Mucosa of stomach (tissue), 1 donor: Measurements from ENCODE around the gene SELPLG.

Source experiments
- H3K27me3 ChIP-seq: one replicate; pipeline ENCODE4 v1.7.0; 2013; ENCODE audit warnings: mild to moderate bottlenecking, low read length; ENCODE audit not compliant: control insufficient read depth, insufficient read depth
- H3K36me3 ChIP-seq: one replicate; pipeline ENCODE4 v1.7.0; 2013; ENCODE audit warnings: low read length; ENCODE audit not compliant: control insufficient read depth, insufficient read depth
- H3K4me1 ChIP-seq: one replicate; pipeline ENCODE4 v1.7.0; 2013; ENCODE audit warnings: mild to moderate bottlenecking, low read length; ENCODE audit not compliant: control insufficient read depth, insufficient read depth
- H3K4me3 ChIP-seq: one replicate; pipeline ENCODE4 v1.7.0; 2013; ENCODE audit warnings: low read length
- H3K9ac ChIP-seq: one replicate; pipeline ENCODE4 v1.7.0; 2013; ENCODE audit warnings: mild to moderate bottlenecking, low read length, moderate library complexity
- H3K9me3 ChIP-seq: one replicate; pipeline ENCODE4 v1.7.0; 2013; ENCODE audit warnings: mild to moderate bottlenecking, low read length, moderate library complexity; ENCODE audit not compliant: control insufficient read depth
- donor health status: Pancreatic carcinoma.

SELPLG gene

DNA sequence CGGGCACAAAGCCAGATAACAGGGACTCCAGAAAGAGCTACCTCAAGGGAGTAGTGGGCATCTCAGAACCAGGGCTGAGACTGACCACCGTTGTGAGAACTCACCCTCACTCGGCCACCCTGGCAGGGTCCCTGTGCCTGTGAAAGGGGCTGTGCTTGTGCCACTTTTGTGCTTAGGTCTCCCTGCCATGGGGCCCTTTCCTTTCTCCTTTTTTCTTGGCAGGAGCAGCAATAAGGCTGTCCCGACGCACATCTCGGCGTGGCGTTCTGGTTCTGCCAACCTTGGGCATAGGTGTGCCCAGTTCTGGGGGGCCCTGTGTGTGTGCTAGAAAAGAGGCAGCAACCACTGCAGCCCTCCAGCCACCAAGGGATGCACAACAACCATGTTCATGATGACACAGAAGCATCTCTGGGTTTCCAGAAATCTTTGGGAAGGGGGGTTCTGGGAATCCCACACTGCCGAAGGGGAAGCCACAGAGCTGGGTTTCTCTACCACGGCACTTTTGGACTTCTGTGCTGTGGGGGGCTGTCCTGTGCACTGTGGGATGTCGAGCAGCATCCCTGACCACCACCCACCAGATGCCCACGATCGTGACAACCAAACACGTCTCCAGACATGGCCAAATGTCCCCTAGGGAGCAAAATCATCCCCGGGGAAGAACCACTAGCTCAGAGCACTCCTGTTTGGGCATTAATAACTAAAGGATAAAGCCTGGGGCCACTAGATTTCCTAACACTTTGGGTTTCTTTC, 22.7 kb downstream of the SELPLG start:
- Histone ChIP-seq H3K4me1 (no peaks in the 10 kb centered on the region), H3K27me3 (no peaks in the 10 kb centered on the region), H3K9me3 (no peaks in the 10 kb centered on the region), H3K36me3 (no peaks in the 10 kb centered on the region), H3K9ac (no peak overlapping the region), H3K4me3 (no peak overlapping the region)

DNA sequence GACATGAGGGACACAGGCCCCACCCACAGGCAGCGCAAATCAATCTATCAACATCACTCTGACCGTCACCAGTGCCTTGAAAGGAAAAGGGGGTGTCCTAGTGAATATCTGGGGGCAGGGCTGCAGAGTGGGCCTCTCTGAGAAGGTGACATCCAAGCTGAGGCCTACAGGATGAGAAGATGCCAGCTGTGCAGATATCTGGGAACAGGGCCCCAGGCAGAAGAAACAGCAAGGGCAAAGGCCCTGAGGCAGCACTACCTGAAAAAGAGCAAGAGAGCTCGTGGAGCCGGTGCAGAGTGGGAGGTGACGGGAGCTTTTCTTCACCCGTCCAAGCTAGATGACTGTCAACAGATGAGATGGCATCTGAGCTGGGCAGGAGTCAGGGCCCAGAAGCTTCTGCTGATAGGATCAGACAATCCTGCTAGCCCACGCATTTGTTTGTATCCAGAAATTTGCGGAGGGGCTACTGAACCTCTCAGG, 23.3 kb downstream of the SELPLG start:
- H3K9ac ChIP-seq = no peak overlapping the region
- H3K4me1 ChIP-seq = no peaks in the 10 kb centered on the region
- no peaks in the 10 kb centered on the region for H3K9me3 ChIP-seq
- H3K36me3 ChIP-seq = no peaks in the 10 kb centered on the region
- H3K27me3 ChIP-seq = no peaks in the 10 kb centered on the region
- H3K4me3 ChIP-seq = no peak overlapping the region

DNA sequence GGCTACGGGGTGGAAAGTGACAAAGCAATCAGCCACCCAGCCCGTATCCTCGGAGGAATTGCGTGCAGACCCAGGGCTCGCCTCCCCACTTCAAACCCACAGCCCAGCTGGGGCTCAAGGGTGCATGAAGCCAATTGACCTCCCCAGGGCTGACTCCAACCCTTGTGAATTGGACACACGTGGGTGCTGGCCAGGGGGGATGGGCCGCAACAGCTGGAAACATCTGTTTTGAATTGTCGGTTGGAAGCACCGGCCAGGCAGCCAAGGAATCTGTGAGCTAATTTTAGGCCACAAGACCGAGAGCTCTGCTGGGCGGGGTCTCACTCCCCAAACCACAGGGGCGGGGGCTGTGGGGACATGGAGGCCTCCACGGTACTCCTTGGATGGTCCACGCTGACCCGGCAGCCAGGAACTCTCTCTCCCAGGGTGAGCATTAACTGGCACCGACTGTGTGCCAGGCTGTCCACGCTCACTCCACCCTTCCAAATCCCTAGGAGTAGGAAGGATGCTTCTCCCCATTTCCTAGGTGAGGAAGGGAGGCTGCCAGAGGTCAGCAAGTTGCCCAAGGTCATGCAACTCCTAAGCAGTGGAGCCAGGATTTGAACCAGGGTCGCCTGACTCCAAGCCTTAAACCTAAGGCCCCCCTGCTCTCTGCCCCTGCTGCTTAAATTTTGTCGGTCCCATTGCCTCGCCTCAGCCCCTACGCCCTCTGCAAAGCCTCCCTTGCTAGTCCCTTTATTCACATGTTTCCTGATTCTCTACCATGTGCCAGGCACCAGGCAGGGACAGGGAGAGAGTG, 24.0 kb downstream of the SELPLG start:
- Histone ChIP-seq H3K4me1 (no peaks in the 10 kb centered on the region), H3K9ac (no peak overlapping the region), H3K9me3 (no peaks in the 10 kb centered on the region), H3K4me3 (no peak overlapping the region), H3K27me3 (no peaks in the 10 kb centered on the region), H3K36me3 (no peaks in the 10 kb centered on the region)

DNA sequence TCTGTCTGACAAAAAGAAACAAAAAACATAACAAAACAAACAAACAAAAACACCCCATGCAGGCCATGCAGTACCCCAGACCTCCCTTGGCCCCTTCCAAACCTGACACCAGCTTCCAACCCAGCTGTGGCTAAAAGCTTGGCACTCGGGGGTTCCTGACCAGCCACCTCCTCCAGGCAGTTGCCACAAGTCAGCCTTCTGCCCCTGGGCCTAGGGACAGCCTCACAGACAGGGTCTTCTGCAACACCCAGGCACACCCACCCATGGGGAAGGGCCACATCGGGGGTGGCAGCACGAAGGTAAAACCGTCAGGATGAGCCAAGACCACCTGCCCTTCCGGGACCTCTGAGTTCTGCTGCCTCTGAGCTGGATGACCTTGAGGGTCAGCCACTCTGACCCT, 25.1 kb downstream of the SELPLG start:
- Histone ChIP-seq H3K9me3 (no peaks in the 10 kb centered on the region), H3K4me1 (no peaks in the 10 kb centered on the region), H3K27me3 (no peaks in the 10 kb centered on the region), H3K4me3 (no peak overlapping the region), H3K36me3 (no peaks in the 10 kb centered on the region), H3K9ac (no peak overlapping the region)

DNA sequence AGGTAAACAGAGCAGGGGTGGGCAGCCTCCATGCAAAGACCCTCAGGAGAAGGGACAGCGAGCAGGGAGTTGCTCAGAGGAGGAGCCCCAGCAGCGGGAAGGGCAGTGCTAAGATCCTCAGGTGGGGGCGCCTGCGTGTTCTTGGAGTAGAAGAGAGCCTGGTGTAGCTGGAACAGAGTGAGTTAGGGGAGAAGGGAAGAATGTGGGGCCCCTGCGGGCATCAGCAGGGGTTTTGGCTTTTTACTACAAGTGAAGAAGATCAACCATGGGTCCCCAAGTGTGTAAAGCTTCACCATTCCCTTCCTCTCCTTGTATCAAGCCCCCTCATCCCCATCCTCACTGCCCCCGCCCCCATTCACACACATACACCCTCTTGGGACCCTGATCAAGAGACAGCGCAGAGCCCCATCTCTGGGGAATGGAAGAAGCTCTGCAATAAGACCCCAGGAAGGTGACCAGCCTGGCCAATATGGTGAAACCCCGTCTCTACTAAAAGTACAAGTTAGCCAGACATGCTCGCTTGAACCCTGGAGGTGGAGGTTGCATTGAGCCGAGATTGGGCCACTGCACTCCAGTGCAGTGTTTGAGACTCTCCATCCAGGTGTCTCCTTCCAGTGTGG, 25.6 kb downstream of the SELPLG start:
- Histone ChIP-seq H3K9ac (no peak overlapping the region), H3K4me1 (no peaks in the 10 kb centered on the region), H3K36me3 (no peaks in the 10 kb centered on the region), H3K4me3 (no peak overlapping the region), H3K27me3 (no peaks in the 10 kb centered on the region), H3K9me3 (no peaks in the 10 kb centered on the region)

DNA sequence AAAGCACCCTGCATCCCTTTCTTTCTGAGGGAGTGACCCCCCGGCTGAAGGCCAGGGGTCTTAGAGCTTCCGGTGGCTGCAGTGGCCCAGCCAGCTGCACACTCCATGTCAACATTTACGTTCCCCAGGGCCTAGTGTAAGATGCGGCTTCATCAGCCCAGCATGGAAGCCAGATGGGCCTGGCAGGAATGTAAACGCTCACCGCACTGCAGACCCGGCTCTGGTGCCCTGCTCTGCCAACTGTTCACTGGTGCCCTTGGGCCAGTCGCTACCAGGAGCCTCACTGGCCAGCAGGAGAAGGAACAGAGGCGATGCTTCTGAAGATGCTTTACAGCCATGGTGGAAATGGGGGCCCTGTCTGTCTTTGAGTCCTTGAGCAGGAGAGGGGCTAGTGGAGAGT, 27.2 kb downstream of the SELPLG start:
- Histone ChIP-seq H3K27me3 (no peaks in the 10 kb centered on the region), H3K36me3 (no peaks in the 10 kb centered on the region), H3K4me3 (no peak overlapping the region), H3K9ac (no peak overlapping the region), H3K4me1 (no peaks in the 10 kb centered on the region), H3K9me3 (no peaks in the 10 kb centered on the region)

DNA sequence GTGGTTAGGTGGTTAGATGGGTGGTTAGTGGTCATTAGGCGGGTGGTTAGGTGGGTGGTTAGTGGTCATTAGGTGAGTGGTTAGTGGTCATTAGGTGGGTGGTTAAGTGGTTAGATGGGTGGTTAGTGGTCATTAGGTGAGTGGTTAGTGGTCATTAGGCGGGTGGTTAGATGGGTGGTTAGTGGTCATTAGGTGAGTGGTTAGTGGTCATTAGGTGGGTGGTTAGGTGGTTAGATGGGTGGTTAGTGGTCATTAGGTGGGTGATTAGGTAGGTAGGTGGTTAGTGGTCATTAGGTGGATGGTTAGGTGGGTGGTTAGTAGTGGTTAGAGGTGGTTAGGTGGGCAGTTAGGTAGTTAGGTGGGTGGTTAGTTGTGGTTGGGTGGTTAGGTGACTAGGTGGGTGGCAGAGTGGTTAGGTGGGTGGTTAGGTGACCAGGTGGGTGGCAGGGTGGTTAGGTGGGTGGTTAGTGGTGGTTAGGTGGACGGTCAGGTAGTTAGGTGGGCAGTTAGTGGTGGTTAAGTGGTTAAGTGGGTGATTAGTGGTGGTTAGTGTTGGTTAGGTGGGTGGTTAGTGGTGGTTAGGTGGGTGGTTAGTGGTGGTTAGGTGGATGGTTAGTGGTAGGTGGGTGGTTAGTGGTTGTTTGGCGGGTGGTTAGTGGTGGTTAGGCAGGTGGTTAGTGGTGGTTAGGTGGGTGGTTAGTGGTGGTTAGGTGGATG, 27.8 kb downstream of the SELPLG start:
- Histone ChIP-seq H3K4me1 (no peaks in the 10 kb centered on the region), H3K9ac (no peak overlapping the region), H3K27me3 (no peaks in the 10 kb centered on the region), H3K36me3 (no peaks in the 10 kb centered on the region), H3K4me3 (no peak overlapping the region), H3K9me3 (no peaks in the 10 kb centered on the region)

DNA sequence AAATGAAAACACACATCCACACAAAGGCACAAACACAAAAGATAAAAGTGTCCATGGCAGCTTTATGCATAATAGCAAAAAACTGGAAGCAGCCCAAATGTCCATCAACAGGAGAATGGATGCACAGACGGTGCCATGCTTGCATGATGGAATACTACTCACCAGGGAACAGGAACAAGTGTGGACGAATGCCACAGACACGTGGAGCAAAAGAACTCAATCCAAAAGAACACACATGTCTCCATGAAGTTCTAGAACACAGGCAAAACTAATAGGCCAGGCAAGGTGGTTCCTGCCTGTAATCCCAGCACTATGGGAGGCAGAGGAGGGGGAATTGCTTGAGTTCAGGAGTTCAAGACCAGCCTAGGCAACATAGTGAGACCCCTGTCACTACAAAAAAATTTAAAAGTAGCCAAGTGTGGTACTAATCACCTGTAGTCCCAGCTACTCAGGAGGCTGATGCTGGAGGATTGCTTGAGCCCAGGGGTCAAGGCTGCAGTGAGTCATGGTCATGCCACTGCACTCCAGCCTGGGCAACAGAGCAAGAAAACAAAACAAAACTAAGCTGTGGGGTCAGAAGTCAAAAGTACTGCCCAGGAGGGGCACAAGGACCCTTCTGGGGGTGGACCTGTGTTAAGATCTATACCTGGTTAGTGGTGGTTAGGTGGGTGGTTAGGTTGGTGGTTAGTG, 28.5 kb downstream of the SELPLG start:
- Histone ChIP-seq H3K27me3 (no peaks in the 10 kb centered on the region), H3K9ac (no peak overlapping the region), H3K4me3 (no peak overlapping the region), H3K9me3 (no peaks in the 10 kb centered on the region), H3K36me3 (no peaks in the 10 kb centered on the region), H3K4me1 (no peaks in the 10 kb centered on the region)

DNA sequence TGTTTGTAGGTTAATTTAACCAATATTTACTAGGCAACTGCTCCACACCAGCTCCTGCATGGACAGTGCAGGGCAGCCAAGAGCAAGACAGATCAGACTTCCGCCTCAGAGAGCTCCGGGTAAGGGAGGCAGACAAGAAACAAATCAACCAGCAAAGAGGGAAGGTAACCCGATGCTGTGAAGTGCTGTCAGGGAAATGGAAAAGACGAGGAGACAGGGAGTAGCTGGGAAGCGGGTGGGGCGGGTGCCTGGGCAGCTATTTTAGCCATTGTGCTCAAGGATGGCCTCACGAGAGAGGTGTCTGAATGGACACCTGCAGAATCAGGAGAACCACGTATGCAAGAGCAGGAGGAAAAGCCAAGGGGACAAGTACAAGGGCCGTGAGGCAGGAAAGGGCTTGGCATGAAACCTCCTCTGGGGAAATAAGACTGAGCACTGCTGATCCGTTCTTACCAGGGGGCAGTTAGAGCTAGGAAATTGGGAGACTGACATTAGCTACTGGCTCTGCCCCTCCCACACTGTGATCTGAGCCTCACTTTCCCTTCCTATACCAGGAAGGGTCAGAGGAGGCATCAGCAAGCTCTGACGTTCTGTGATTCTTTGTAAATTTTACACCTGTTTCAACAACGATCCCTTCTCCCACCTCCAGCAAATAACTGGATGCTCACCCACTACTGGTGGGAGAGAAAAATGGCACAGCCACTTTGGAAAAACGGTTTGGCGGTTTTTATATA, 29.3 kb downstream of the SELPLG start:
- Histone ChIP-seq H3K9me3 (no peaks in the 10 kb centered on the region), H3K4me1 (no peaks in the 10 kb centered on the region), H3K27me3 (no peaks in the 10 kb centered on the region), H3K9ac (no peak overlapping the region), H3K4me3 (no peak overlapping the region), H3K36me3 (no peaks in the 10 kb centered on the region)

DNA sequence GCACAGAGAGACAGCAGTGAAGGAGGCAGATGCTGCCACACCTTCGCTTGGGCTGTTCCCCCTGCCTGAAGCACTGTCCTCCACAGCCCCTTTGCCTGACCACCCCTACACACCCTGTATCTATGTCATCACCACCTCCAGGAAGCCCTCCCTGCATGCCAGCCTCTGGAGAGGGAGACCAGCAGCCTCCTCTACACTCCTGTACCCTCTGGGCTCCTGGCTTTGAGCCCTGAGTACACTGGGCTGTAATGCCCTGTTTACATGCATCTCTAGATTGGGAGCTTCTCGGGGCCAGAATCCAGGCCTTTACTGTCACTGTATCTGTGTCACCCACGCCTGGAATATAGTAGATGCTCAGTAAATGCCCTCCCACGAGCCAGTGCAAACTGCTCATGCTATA, 30.0 kb downstream of the SELPLG start:
- H3K9me3 ChIP-seq = no peaks in the 10 kb centered on the region

More for the DNA sequence above, 30.0 kb downstream of the SELPLG start:
- Histone ChIP-seq H3K4me3 (no peak overlapping the region), H3K36me3 (no peaks in the 10 kb centered on the region), H3K4me1 (no peaks in the 10 kb centered on the region), H3K27me3 (no peaks in the 10 kb centered on the region), H3K9ac (no peak overlapping the region)
